ENCODE measurements around the gene ELOVL6.

The ELOVL6 gene

GRCh38 chr4:110020139-110020538, 178.3 kb downstream of the ELOVL6 start:
- no peak for DNase-seq

- DNase-seq: no peak
These were observed 179.3 kb downstream of the ELOVL6 start for GRCh38 chr4:110019153-110019552.

- no peak for DNase-seq
These were observed 184.2 kb downstream of the ELOVL6 start for GRCh38 chr4:110014233-110014632.

GRCh38 chr4:110012917-110013316, 185.5 kb downstream of the ELOVL6 start:
- no peak for DNase-seq

GRCh38 chr4:110010797-110011196, 187.6 kb downstream of the ELOVL6 start:
- DNase-seq: no peak

- no peak for DNase-seq
These were observed 188.9 kb downstream of the ELOVL6 start for GRCh38 chr4:110009550-110009949.

GRCh38 chr4:110008540-110008939, 189.9 kb downstream of the ELOVL6 start:
- no peak for DNase-seq

- no peak for DNase-seq
These were observed 191.2 kb downstream of the ELOVL6 start for GRCh38 chr4:110007217-110007616.

GRCh38 chr4:110005461-110006056, 192.9 kb downstream of the ELOVL6 start:
- DNase-seq: peak; percentile 53 to 74

- no peak for DNase-seq
These were observed 193.9 kb downstream of the ELOVL6 start for GRCh38 chr4:110004556-110004955.

- no peak for DNase-seq
These were observed 194.8 kb downstream of the ELOVL6 start for GRCh38 chr4:110003401-110004187.

GRCh38 chr4:110002326-110002725, 196.1 kb downstream of the ELOVL6 start:
- no peak for DNase-seq

GRCh38 chr4:109999585-109999912, 198.9 kb downstream of the ELOVL6 start:
- no peak for DNase-seq

- DNase-seq: peak; percentile 71 to 72
These were observed 199.4 kb downstream of the ELOVL6 start for GRCh38 chr4:109998867-109999584.

- no peak for DNase-seq
These were observed 201.9 kb downstream of the ELOVL6 start for GRCh38 chr4:109996526-109996925.
